22Rv1 (cell line): Measurements from ENCODE around the gene STOML3.

Experiments
- ZFX ChIP-seq: fragments of 450-650 bp; IDR thresholded peaks from 2 replicates; pipeline ENCODE4 v1.6.1; 2017; ENCODE audit warnings: antibody characterized with exemption, borderline replicate concordance
- TF ChIP-seq, protein P1 (sequence below): fragments of 450-650 bp; IDR thresholded peaks from 2 replicates; pipeline ENCODE4 v1.5.1; 2017; ENCODE audit warnings: mild to moderate bottlenecking

DNA sequence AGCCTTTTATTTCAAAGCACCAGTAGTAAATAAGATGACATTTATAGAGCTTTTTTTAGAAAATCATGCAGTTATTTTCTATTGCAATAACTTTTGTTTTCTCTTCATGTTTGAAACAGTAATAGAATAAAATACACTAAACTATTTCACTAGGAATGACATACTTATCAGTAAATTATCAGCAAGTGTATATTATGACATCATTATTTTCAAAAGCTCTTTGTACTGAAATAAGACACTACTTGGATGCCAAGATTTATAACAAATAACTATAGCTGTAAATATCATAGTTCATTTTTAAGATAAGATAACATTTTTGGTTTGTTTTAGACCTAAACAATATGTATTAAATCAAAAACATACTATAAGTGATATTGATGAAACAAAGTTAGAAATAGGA lies 56.8 kb downstream of the STOML3 start:
- TF ChIP-seq, protein P1, sequence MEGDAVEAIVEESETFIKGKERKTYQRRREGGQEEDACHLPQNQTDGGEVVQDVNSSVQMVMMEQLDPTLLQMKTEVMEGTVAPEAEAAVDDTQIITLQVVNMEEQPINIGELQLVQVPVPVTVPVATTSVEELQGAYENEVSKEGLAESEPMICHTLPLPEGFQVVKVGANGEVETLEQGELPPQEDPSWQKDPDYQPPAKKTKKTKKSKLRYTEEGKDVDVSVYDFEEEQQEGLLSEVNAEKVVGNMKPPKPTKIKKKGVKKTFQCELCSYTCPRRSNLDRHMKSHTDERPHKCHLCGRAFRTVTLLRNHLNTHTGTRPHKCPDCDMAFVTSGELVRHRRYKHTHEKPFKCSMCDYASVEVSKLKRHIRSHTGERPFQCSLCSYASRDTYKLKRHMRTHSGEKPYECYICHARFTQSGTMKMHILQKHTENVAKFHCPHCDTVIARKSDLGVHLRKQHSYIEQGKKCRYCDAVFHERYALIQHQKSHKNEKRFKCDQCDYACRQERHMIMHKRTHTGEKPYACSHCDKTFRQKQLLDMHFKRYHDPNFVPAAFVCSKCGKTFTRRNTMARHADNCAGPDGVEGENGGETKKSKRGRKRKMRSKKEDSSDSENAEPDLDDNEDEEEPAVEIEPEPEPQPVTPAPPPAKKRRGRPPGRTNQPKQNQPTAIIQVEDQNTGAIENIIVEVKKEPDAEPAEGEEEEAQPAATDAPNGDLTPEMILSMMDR = no peak
- TF ChIP-seq ZFX = no peak
